Measurements from ENCODE around the gene JAKMIP2. TPM values are rescaled to one million over a fixed set of nuclear protein-coding genes. Genes with fewer than 3 reads are reported as not detected.
A peak's percentile ranks its signal among the peaks of the same experiment; 100 is the strongest.

The JAKMIP2 gene
- total and polyA plus RNA-seq, 2 donors from 2014 or later, result 0.38 to 0.71 TPM

GRCh38 chr5:147539053-147539452 lies 243.5 kb downstream of the JAKMIP2 start:
- H3K9ac ChIP-seq (ENCODE audit: low read length in 3 of 3), result no peak overlapping the region

GRCh38 chr5:147538236-147538635 lies 244.3 kb downstream of the JAKMIP2 start:
- no peaks in the 10 kb centered on the region for H3K27me3 ChIP-seq (ENCODE audit: control insufficient read depth, insufficient read depth, low read length)
- no peak overlapping the region for H3K9ac ChIP-seq (ENCODE audit: low read length in 3 of 3)
- no peaks in the 10 kb centered on the region for H3K4me1 ChIP-seq (ENCODE audit: control insufficient read depth in 2 of 3, insufficient read depth in 2 of 3, low read depth in 1 of 3, low read length in 3 of 3)
- FAIRE-seq (no peak), DNase-seq (peak in 1 of 5 donors; percentile 25)
- H3K36me3 ChIP-seq (ENCODE audit: control insufficient read depth in 2 of 3, insufficient read depth in 3 of 3, low read length in 3 of 3), result no peaks in the 10 kb centered on the region
- no peak overlapping the region for H3K4me3 ChIP-seq (ENCODE audit: low read length in 3 of 3)
- TF ChIP-seq, protein P1, sequence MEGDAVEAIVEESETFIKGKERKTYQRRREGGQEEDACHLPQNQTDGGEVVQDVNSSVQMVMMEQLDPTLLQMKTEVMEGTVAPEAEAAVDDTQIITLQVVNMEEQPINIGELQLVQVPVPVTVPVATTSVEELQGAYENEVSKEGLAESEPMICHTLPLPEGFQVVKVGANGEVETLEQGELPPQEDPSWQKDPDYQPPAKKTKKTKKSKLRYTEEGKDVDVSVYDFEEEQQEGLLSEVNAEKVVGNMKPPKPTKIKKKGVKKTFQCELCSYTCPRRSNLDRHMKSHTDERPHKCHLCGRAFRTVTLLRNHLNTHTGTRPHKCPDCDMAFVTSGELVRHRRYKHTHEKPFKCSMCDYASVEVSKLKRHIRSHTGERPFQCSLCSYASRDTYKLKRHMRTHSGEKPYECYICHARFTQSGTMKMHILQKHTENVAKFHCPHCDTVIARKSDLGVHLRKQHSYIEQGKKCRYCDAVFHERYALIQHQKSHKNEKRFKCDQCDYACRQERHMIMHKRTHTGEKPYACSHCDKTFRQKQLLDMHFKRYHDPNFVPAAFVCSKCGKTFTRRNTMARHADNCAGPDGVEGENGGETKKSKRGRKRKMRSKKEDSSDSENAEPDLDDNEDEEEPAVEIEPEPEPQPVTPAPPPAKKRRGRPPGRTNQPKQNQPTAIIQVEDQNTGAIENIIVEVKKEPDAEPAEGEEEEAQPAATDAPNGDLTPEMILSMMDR (IDR thresholded peaks at IDR 0.05; ENCODE audit: borderline replicate concordance, extremely low read depth, insufficient read depth), result no peak
- intact Hi-C loops (cut with DNase I), result no loop called here
- no peaks in the 10 kb centered on the region for H3K9me3 ChIP-seq (ENCODE audit: control insufficient read depth in 2 of 3, insufficient read depth in 1 of 3, low read length in 3 of 3)
- H3K27ac ChIP-seq (ENCODE audit: low read depth in 2 of 2, low read length in 2 of 2), result no peak overlapping the region

More at GRCh38 chr5:147539053-147539452, 243.5 kb downstream of the JAKMIP2 start:
- Histone ChIP-seq H3K9me3 (ENCODE audit: control insufficient read depth in 2 of 3, insufficient read depth in 1 of 3, low read length in 3 of 3) (no peaks in the 10 kb centered on the region), H3K36me3 (ENCODE audit: control insufficient read depth in 2 of 3, insufficient read depth in 3 of 3, low read length in 3 of 3) (no peaks in the 10 kb centered on the region), H3K4me1 (ENCODE audit: control insufficient read depth in 2 of 3, insufficient read depth in 2 of 3, low read depth in 1 of 3, low read length in 3 of 3) (no peaks in the 10 kb centered on the region), H3K27ac (ENCODE audit: low read depth in 2 of 2, low read length in 2 of 2) (no peak overlapping the region), H3K4me3 (ENCODE audit: low read length in 3 of 3) (no peak overlapping the region), H3K27me3 (ENCODE audit: control insufficient read depth, insufficient read depth, low read length) (no peaks in the 10 kb centered on the region)
- TF ChIP-seq, protein P1 (IDR thresholded peaks at IDR 0.05; ENCODE audit: borderline replicate concordance, extremely low read depth, insufficient read depth), result no peak
- FAIRE-seq (no peak), DNase-seq (no peak)
- intact Hi-C loops (cut with DNase I), result no loop called here

Other genes with a start within 250 kb of the JAKMIP2 start
- 2.2 TPM for gene SPINK1, start 48.9 kb upstream of the JAKMIP2 start, total RNA-seq
- gene SPINK1, start 48.9 kb upstream of the JAKMIP2 start, polyA plus RNA-seq (ENCODE audit: insufficient read depth, low read depth, low replicate concordance), result 234 TPM
- not detected for gene SCGB3A2, start 96.0 kb upstream of the JAKMIP2 start, total RNA-seq
- not detected for gene SCGB3A2, start 96.0 kb upstream of the JAKMIP2 start, polyA plus RNA-seq (ENCODE audit: insufficient read depth, low read depth, low replicate concordance)
- not detected for gene C5orf46, start 123.8 kb upstream of the JAKMIP2 start, total RNA-seq
- not detected for gene C5orf46, start 123.8 kb upstream of the JAKMIP2 start, polyA plus RNA-seq (ENCODE audit: insufficient read depth, low read depth, low replicate concordance)

Data from kidney (tissue), 14 donors.